ENCODE data around the gene IQSEC3. TPM values are rescaled to one million over a fixed set of nuclear protein-coding genes. Genes with fewer than 3 reads are reported as not detected.

IQSEC3 gene
- total RNA-seq, 1 experiment from 2014 or later, result 1.7 TPM

DNA sequence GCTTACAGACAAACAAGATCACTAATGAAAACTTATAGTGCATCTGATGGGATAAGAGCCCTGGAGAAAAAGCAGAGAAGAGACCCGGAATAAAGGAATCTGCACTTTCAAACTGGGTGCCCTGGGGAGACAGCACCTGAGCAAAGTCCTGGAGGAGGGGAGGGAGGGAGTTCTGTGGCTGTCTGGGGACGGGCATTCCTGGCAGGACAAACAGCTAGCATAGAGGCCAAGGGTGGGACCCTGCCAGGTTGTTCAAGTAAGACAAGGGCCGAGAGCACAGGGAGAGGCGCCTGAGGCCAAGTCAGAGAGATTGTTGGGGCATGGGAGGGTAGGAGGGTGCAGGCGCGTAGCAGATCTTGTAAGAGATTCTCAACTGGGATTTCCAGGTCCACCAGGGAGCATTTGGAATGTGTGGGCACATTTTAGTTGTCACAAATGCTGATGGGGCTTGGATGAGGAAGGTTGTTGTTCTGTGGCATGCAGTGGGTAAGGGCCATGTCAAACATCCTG is 14.2 kb downstream of the IQSEC3 start (continued):
- TF ChIP-seq, protein P1, sequence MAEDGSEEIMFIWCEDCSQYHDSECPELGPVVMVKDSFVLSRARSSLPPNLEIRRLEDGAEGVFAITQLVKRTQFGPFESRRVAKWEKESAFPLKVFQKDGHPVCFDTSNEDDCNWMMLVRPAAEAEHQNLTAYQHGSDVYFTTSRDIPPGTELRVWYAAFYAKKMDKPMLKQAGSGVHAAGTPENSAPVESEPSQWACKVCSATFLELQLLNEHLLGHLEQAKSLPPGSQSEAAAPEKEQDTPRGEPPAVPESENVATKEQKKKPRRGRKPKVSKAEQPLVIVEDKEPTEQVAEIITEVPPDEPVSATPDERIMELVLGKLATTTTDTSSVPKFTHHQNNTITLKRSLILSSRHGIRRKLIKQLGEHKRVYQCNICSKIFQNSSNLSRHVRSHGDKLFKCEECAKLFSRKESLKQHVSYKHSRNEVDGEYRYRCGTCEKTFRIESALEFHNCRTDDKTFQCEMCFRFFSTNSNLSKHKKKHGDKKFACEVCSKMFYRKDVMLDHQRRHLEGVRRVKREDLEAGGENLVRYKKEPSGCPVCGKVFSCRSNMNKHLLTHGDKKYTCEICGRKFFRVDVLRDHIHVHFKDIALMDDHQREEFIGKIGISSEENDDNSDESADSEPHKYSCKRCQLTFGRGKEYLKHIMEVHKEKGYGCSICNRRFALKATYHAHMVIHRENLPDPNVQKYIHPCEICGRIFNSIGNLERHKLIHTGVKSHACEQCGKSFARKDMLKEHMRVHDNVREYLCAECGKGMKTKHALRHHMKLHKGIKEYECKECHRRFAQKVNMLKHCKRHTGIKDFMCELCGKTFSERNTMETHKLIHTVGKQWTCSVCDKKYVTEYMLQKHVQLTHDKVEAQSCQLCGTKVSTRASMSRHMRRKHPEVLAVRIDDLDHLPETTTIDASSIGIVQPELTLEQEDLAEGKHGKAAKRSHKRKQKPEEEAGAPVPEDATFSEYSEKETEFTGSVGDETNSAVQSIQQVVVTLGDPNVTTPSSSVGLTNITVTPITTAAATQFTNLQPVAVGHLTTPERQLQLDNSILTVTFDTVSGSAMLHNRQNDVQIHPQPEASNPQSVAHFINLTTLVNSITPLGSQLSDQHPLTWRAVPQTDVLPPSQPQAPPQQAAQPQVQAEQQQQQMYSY (CRISPR knock-in tag; IDR thresholded peaks at IDR 0.05), result no peak
- TF ChIP-seq, protein P2, sequence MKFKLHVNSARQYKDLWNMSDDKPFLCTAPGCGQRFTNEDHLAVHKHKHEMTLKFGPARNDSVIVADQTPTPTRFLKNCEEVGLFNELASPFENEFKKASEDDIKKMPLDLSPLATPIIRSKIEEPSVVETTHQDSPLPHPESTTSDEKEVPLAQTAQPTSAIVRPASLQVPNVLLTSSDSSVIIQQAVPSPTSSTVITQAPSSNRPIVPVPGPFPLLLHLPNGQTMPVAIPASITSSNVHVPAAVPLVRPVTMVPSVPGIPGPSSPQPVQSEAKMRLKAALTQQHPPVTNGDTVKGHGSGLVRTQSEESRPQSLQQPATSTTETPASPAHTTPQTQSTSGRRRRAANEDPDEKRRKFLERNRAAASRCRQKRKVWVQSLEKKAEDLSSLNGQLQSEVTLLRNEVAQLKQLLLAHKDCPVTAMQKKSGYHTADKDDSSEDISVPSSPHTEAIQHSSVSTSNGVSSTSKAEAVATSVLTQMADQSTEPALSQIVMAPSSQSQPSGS (CRISPR knock-in tag; IDR thresholded peaks at IDR 0.05; ENCODE audit: borderline replicate concordance, low read depth), result no peak

DNA sequence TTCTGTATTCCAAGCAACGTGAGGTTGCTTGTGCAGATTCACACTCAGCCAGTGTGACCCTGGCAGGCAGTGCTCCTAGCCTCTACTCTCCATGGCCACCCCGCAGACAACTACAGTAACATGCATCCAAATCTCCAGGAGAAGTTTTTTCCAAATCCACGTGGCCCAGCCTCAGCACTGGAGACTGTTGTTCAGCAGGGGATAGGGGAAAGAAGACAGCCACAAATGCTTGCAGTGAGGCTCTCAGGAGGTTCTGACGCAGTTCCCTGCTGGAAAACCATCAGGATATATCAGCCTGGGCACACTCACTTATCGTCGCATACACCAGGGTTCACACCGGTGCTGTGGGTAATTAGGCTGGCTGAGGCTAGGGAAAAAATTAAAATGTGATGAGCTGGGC is 16.2 kb downstream of the IQSEC3 start:
- Mint-ChIP-seq H3K27me3 (ENCODE audit: low read depth) (peaks cover 25% of the 10 kb centered on the region), H3K36me3 (no peaks in the 10 kb centered on the region), H3K4me3 (no peak overlapping the region), H3K9me3 (no peaks in the 10 kb centered on the region), H3K27ac (no peak overlapping the region), H3K4me1 (peaks cover 8% of the 10 kb centered on the region)
- no peak for DNase-seq (ENCODE audit: low spot score)
- POLR2A ChIA-PET, result no interaction called here
- TF ChIP-seq ZNF396 (CRISPR knock-in tag; IDR thresholded peaks at IDR 0.05; ENCODE audit: borderline replicate concordance) (no peak), JAZF1 (CRISPR knock-in tag; IDR thresholded peaks at IDR 0.05) (no peak), ZBTB21 (CRISPR knock-in tag; IDR thresholded peaks at IDR 0.05; ENCODE audit: borderline replicate concordance) (no peak), NR3C1 (CRISPR knock-in tag; conservative IDR thresholded peaks at IDR 0.05; ENCODE audit: low read depth) (no peak), CREM (CRISPR knock-in tag; IDR thresholded peaks at IDR 0.05) (no peak), ZNF423 (CRISPR knock-in tag; IDR thresholded peaks at IDR 0.05) (no peak), SMAD3 (CRISPR knock-in tag; IDR thresholded peaks at IDR 0.05; ENCODE audit: borderline replicate concordance) (no peak)
- TF ChIP-seq, protein P2 (CRISPR knock-in tag; IDR thresholded peaks at IDR 0.05; ENCODE audit: borderline replicate concordance, low read depth), result no peak
- TF ChIP-seq, protein P3, sequence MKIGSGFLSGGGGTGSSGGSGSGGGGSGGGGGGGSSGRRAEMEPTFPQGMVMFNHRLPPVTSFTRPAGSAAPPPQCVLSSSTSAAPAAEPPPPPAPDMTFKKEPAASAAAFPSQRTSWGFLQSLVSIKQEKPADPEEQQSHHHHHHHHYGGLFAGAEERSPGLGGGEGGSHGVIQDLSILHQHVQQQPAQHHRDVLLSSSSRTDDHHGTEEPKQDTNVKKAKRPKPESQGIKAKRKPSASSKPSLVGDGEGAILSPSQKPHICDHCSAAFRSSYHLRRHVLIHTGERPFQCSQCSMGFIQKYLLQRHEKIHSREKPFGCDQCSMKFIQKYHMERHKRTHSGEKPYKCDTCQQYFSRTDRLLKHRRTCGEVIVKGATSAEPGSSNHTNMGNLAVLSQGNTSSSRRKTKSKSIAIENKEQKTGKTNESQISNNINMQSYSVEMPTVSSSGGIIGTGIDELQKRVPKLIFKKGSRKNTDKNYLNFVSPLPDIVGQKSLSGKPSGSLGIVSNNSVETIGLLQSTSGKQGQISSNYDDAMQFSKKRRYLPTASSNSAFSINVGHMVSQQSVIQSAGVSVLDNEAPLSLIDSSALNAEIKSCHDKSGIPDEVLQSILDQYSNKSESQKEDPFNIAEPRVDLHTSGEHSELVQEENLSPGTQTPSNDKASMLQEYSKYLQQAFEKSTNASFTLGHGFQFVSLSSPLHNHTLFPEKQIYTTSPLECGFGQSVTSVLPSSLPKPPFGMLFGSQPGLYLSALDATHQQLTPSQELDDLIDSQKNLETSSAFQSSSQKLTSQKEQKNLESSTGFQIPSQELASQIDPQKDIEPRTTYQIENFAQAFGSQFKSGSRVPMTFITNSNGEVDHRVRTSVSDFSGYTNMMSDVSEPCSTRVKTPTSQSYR (CRISPR knock-in tag; IDR thresholded peaks at IDR 0.05), result no peak
- TF ChIP-seq, protein P4, sequence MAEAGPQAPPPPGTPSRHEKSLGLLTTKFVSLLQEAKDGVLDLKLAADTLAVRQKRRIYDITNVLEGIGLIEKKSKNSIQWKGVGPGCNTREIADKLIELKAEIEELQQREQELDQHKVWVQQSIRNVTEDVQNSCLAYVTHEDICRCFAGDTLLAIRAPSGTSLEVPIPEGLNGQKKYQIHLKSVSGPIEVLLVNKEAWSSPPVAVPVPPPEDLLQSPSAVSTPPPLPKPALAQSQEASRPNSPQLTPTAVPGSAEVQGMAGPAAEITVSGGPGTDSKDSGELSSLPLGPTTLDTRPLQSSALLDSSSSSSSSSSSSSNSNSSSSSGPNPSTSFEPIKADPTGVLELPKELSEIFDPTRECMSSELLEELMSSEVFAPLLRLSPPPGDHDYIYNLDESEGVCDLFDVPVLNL (CRISPR knock-in tag; IDR thresholded peaks at IDR 0.05; ENCODE audit: borderline replicate concordance, low read depth), result no peak
- TF ChIP-seq, protein P5, sequence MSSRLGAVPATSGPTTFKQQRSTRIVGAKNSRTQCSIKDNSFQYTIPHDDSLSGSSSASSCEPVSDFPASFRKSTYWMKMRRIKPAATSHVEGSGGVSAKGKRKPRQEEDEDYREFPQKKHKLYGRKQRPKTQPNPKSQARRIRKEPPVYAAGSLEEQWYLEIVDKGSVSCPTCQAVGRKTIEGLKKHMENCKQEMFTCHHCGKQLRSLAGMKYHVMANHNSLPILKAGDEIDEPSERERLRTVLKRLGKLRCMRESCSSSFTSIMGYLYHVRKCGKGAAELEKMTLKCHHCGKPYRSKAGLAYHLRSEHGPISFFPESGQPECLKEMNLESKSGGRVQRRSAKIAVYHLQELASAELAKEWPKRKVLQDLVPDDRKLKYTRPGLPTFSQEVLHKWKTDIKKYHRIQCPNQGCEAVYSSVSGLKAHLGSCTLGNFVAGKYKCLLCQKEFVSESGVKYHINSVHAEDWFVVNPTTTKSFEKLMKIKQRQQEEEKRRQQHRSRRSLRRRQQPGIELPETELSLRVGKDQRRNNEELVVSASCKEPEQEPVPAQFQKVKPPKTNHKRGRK (CRISPR knock-in tag; IDR thresholded peaks at IDR 0.05; ENCODE audit: borderline replicate concordance), result no peak
- TF ChIP-seq, protein P6, sequence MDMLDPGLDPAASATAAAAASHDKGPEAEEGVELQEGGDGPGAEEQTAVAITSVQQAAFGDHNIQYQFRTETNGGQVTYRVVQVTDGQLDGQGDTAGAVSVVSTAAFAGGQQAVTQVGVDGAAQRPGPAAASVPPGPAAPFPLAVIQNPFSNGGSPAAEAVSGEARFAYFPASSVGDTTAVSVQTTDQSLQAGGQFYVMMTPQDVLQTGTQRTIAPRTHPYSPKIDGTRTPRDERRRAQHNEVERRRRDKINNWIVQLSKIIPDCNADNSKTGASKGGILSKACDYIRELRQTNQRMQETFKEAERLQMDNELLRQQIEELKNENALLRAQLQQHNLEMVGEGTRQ (CRISPR knock-in tag; IDR thresholded peaks at IDR 0.05), result no peak
- TF ChIP-seq, protein P7, sequence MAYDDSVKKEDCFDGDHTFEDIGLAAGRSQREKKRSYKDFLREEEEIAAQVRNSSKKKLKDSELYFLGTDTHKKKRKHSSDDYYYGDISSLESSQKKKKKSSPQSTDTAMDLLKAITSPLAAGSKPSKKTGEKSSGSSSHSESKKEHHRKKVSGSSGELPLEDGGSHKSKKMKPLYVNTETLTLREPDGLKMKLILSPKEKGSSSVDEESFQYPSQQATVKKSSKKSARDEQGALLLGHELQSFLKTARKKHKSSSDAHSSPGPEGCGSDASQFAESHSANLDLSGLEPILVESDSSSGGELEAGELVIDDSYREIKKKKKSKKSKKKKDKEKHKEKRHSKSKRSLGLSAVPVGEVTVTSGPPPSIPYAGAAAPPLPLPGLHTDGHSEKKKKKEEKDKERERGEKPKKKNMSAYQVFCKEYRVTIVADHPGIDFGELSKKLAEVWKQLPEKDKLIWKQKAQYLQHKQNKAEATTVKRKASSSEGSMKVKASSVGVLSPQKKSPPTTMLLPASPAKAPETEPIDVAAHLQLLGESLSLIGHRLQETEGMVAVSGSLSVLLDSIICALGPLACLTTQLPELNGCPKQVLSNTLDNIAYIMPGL (CRISPR knock-in tag; IDR thresholded peaks at IDR 0.05), result no peak
- TF ChIP-seq, protein P8, sequence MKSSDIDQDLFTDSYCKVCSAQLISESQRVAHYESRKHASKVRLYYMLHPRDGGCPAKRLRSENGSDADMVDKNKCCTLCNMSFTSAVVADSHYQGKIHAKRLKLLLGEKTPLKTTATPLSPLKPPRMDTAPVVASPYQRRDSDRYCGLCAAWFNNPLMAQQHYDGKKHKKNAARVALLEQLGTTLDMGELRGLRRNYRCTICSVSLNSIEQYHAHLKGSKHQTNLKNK (CRISPR knock-in tag; IDR thresholded peaks at IDR 0.05), result no peak
- CTCF ChIA-PET, result no interaction called here
- ATAC-seq, result no peak
